ENCODE data around the gene TIGD3.

The TIGD3 gene

GRCh38 chr11:65308281-65308891 is 46.2 kb upstream of the TIGD3 start:
- no peak for TF ChIP-seq CTCF (IDR thresholded peaks at IDR 0.05; ENCODE audit: low read length)
- TF ChIP-seq EZH2phosphoT487 (IDR thresholded peaks at IDR 0.05; ENCODE audit: low read length), result no peak
- TF ChIP-seq EZH2 (optimal IDR thresholded peaks at IDR 0.05; ENCODE audit: low read depth, low read length), result no peak
- H3K27me3 ChIP-seq (replicated peaks; ENCODE audit: insufficient read depth, low read length), result no peaks in the 10 kb centered on the region
- H2AFZ ChIP-seq (ENCODE audit: low read length), result no peak overlapping the region
- H3K4me2 ChIP-seq (ENCODE audit: low read depth, low read length), result no peak overlapping the region
- H3K9me3 ChIP-seq (replicated peaks; ENCODE audit: insufficient read depth, low read length), result no peaks in the 10 kb centered on the region
- no peak for DNase-seq
- H3K9me2 ChIP-seq (replicated peaks; ENCODE audit: insufficient read depth, low read length), result no peaks in the 10 kb centered on the region
- no peaks in the 10 kb centered on the region for H3F3A ChIP-seq (ENCODE audit: insufficient read depth, low read length)
- H3K4me3 ChIP-seq (ENCODE audit: low read length), result no peak overlapping the region
- no peaks in the 10 kb centered on the region for H3K4me1 ChIP-seq (ENCODE audit: low read length)
- no peak overlapping the region for H3K9ac ChIP-seq (ENCODE audit: low read length)
- no peaks in the 10 kb centered on the region for H3K79me2 ChIP-seq (ENCODE audit: low read length)
- H3K36me3 ChIP-seq (replicated peaks; ENCODE audit: insufficient read depth, low read length), result no peaks in the 10 kb centered on the region
- H3K27ac ChIP-seq (ENCODE audit: low read length), result no peak overlapping the region
- no peaks in the 10 kb centered on the region for H4K20me1 ChIP-seq (ENCODE audit: insufficient read depth, low read length)

- Histone ChIP-seq H3K4me3 (ENCODE audit: low read length) (no peak overlapping the region), H3K36me3 (replicated peaks; ENCODE audit: insufficient read depth, low read length) (no peaks in the 10 kb centered on the region), H3K4me1 (ENCODE audit: low read length) (no peaks in the 10 kb centered on the region), H3K9me3 (replicated peaks; ENCODE audit: insufficient read depth, low read length) (no peaks in the 10 kb centered on the region), H3K27me3 (replicated peaks; ENCODE audit: insufficient read depth, low read length) (no peaks in the 10 kb centered on the region), H2AFZ (ENCODE audit: low read length) (no peak overlapping the region), H4K20me1 (ENCODE audit: insufficient read depth, low read length) (no peaks in the 10 kb centered on the region), H3K9me2 (replicated peaks; ENCODE audit: insufficient read depth, low read length) (no peaks in the 10 kb centered on the region), H3F3A (ENCODE audit: insufficient read depth, low read length) (no peaks in the 10 kb centered on the region), H3K79me2 (ENCODE audit: low read length) (no peaks in the 10 kb centered on the region), H3K27ac (ENCODE audit: low read length) (no peak overlapping the region), H3K9ac (ENCODE audit: low read length) (no peak overlapping the region), H3K4me2 (ENCODE audit: low read depth, low read length) (no peak overlapping the region)
- no peak for DNase-seq
- TF ChIP-seq CTCF (IDR thresholded peaks at IDR 0.05; ENCODE audit: low read length) (no peak), EZH2 (optimal IDR thresholded peaks at IDR 0.05; ENCODE audit: low read depth, low read length) (no peak), EZH2phosphoT487 (IDR thresholded peaks at IDR 0.05; ENCODE audit: low read length) (no peak)
Observed at GRCh38 chr11:65309006-65309405, 45.5 kb upstream of the TIGD3 start.

- Histone ChIP-seq H3K9me3 (replicated peaks; ENCODE audit: insufficient read depth, low read length) (no peaks in the 10 kb centered on the region), H3K27ac (ENCODE audit: low read length) (no peak overlapping the region), H3F3A (ENCODE audit: insufficient read depth, low read length) (no peaks in the 10 kb centered on the region), H3K79me2 (ENCODE audit: low read length) (no peaks in the 10 kb centered on the region), H3K36me3 (replicated peaks; ENCODE audit: insufficient read depth, low read length) (no peaks in the 10 kb centered on the region), H3K9me2 (replicated peaks; ENCODE audit: insufficient read depth, low read length) (no peaks in the 10 kb centered on the region), H3K4me3 (ENCODE audit: low read length) (no peak overlapping the region), H3K27me3 (replicated peaks; ENCODE audit: insufficient read depth, low read length) (no peaks in the 10 kb centered on the region), H4K20me1 (ENCODE audit: insufficient read depth, low read length) (no peaks in the 10 kb centered on the region), H3K9ac (ENCODE audit: low read length) (no peak overlapping the region), H3K4me1 (ENCODE audit: low read length) (no peaks in the 10 kb centered on the region), H3K4me2 (ENCODE audit: low read depth, low read length) (no peak overlapping the region), H2AFZ (ENCODE audit: low read length) (no peak overlapping the region)
- no peak for TF ChIP-seq EZH2phosphoT487 (IDR thresholded peaks at IDR 0.05; ENCODE audit: low read length)
- TF ChIP-seq EZH2 (optimal IDR thresholded peaks at IDR 0.05; ENCODE audit: low read depth, low read length), result no peak
- TF ChIP-seq CTCF (IDR thresholded peaks at IDR 0.05; ENCODE audit: low read length), result no peak
- DNase-seq, result no peak
Observed at GRCh38 chr11:65310215-65310614, 44.3 kb upstream of the TIGD3 start.

Measured in MM.1S (cell line).